Fibroblast of the aortic adventitia (primary cell): ENCODE data around the gene AGPAT3. TPM values are rescaled to one million over a fixed set of nuclear protein-coding genes. Genes with fewer than 3 reads are reported as not detected.

Experiments
- DNase-seq: peaks from one replicate; pipeline ENCODE4 v3.0.0-alpha.2; 2010; ENCODE audit warnings: low read depth
- H3K4me3 ChIP-seq: 2 replicates; pipeline ENCODE4 v1.5.1; 2011; ENCODE audit warnings: low read depth, mild to moderate bottlenecking, control low read depth, low read length, moderate library complexity
- CTCF ChIP-seq: IDR thresholded peaks from 2 replicates; pipeline ENCODE4 v1.5.1; 2011; ENCODE audit warnings: mild to moderate bottlenecking, low read length, control low read depth, inconsistent platforms; ENCODE audit not compliant: insufficient read depth
- total RNA-seq: library from RNA; depleted of rRNA; stranded (reverse); fragments of >200 nt; gene quantifications from 2 replicates; pipeline ENCODE4 v1.2.3, GENCODE V29; 2012; ENCODE audit warnings: low replicate concordance

The AGPAT3 gene
- total RNA-seq, 1 donor: 29.0 TPM

GRCh38 chr21:43916691-43917514 is 51.9 kb downstream of the AGPAT3 start:
- H3K4me3 ChIP-seq: no peak overlapping the region
- DNase-seq: no peak
- no peak for TF ChIP-seq CTCF

- no peak for TF ChIP-seq CTCF
- DNase-seq: no peak
- no peak overlapping the region for H3K4me3 ChIP-seq
Measured at GRCh38 chr21:43917515-43918384, 52.7 kb downstream of the AGPAT3 start.

- no peak overlapping the region for H3K4me3 ChIP-seq
- no peak for TF ChIP-seq CTCF
- no peak for DNase-seq
Measured at GRCh38 chr21:43918385-43918947, 53.4 kb downstream of the AGPAT3 start.

- DNase-seq: no peak
- TF ChIP-seq CTCF: no peak
- no peak overlapping the region for H3K4me3 ChIP-seq
Measured at GRCh38 chr21:43919283-43919682, 54.3 kb downstream of the AGPAT3 start.

GRCh38 chr21:43919871-43920801 is 55.1 kb downstream of the AGPAT3 start:
- DNase-seq: no peak
- no peak overlapping the region for H3K4me3 ChIP-seq
- no peak for TF ChIP-seq CTCF

- DNase-seq: no peak
- no peak for TF ChIP-seq CTCF
- no peak overlapping the region for H3K4me3 ChIP-seq
Measured at GRCh38 chr21:43921571-43921978, 56.6 kb downstream of the AGPAT3 start.
